Stimulated activated naive CD4-positive, alpha-beta T cell treated with Interleukin-2 at 50 U/mL for 16 hours (primary cell): ENCODE results near the gene TESPA1.
A peak's percentile ranks its signal among the peaks of the same experiment; 100 is the strongest.
"Not testable (repeated sequence)": the region's sequence is repeated elsewhere in the genome, so short reads cannot be mapped to it uniquely, and the experiment has no call there.

ENCODE experiments used
- DNase-seq: peaks from one replicate; lab custom pipeline; 2025; lab: John Stamatoyannopoulos, UW

TESPA1 gene

GRCh38 chr12:54984658-54985376 is at the start of gene TESPA1:
Gene TESPA1 (minus strand): TSS chr12:54984762. CDS start chr12:54974562, 10,200 bp downstream.
- peak; percentile 80 for DNase-seq

GRCh38 chr12:55034218-55034617 is 49.7 kb upstream of the TESPA1 start:
- DNase-seq = no peak

- DNase-seq = no peak
Measured at GRCh38 chr12:55025508-55025907, 40.9 kb upstream of the TESPA1 start.

- DNase-seq = no peak
Measured at GRCh38 chr12:55024575-55024974, 40.0 kb upstream of the TESPA1 start.

- no peak for DNase-seq
Measured at GRCh38 chr12:55019784-55020183, 35.2 kb upstream of the TESPA1 start, which contains the start of gene NEUROD4. Gene NEUROD4 (plus strand): TSS chr12:55019974. CDS start chr12:55026440, 6,466 bp downstream.

- no peak for DNase-seq
Measured at GRCh38 chr12:55017416-55017925, 32.9 kb upstream of the TESPA1 start.

- DNase-seq = no peak
Measured at GRCh38 chr12:55008944-55009585, 24.5 kb upstream of the TESPA1 start.

- DNase-seq = no peak
Measured at GRCh38 chr12:55002355-55002754, 17.8 kb upstream of the TESPA1 start.

GRCh38 chr12:55001198-55001868 is 16.8 kb upstream of the TESPA1 start:
- no peak for DNase-seq

GRCh38 chr12:54998958-54999510 is 14.5 kb upstream of the TESPA1 start:
- DNase-seq = no peak

- no peak for DNase-seq
Measured at GRCh38 chr12:54997929-54998522, 13.5 kb upstream of the TESPA1 start.

- no peak for DNase-seq
Measured at GRCh38 chr12:54996205-54996604, 11.6 kb upstream of the TESPA1 start.

- DNase-seq = peak; percentile 31
Measured at GRCh38 chr12:54993181-54993835, 8.7 kb upstream of the TESPA1 start.

- DNase-seq = no peak
Measured at GRCh38 chr12:54991991-54992375, 7.4 kb upstream of the TESPA1 start.

GRCh38 chr12:54991161-54991990 is 6.8 kb upstream of the TESPA1 start:
- DNase-seq = peak; percentile 46

- DNase-seq = no peak
Measured at GRCh38 chr12:54989829-54990228, 5.3 kb upstream of the TESPA1 start.

GRCh38 chr12:54988402-54989054 is 4.0 kb upstream of the TESPA1 start:
- no peak for DNase-seq

GRCh38 chr12:54987611-54988231 is 3.2 kb upstream of the TESPA1 start:
- no peak for DNase-seq

GRCh38 chr12:54986773-54987172 is 2.2 kb upstream of the TESPA1 start:
- not testable (repeated sequence) for DNase-seq
